Lower lobe of right lung (tissue), 2 donors: ENCODE measurements around the gene PITX3. TPM values are rescaled to one million over a fixed set of nuclear protein-coding genes. Genes with fewer than 3 reads are reported as not detected.

ENCODE experiments used
- ATAC-seq, 2 donors: fragments of 200-7000 bp; cut with Tn5 transposase; one replicate each; pipeline ENCODE4 v1.9.1; 2020 to 2022; ENCODE audit warnings: mild to moderate bottlenecking in 2 of 2, moderate library complexity in 2 of 2
- DNase-seq: peaks from one replicate; pipeline ENCODE4 v3.0.0-alpha.2; 2020
- H3K27ac ChIP-seq: fragments of 200-600 bp; one replicate; pipeline ENCODE4 v1.8.0; 2022
- H3K27me3 ChIP-seq: fragments of 200-600 bp; one replicate; pipeline ENCODE4 v1.8.0; 2022; ENCODE audit warnings: low read depth
- H3K36me3 ChIP-seq: fragments of 200-600 bp; one replicate; pipeline ENCODE4 v1.8.0; 2022; ENCODE audit warnings: mild to moderate bottlenecking
- H3K4me1 ChIP-seq: fragments of 200-600 bp; one replicate; pipeline ENCODE4 v1.8.0; 2022
- H3K4me3 ChIP-seq: fragments of 200-600 bp; one replicate; pipeline ENCODE4 v1.8.0; 2022; ENCODE audit warnings: mild to moderate bottlenecking
- H3K9me3 ChIP-seq: fragments of 200-600 bp; one replicate; pipeline ENCODE4 v1.8.0; 2022
- intact Hi-C: fragments of 100-400 bp; cut with DNase I; formaldehyde crosslinking; loops from one replicate; pipeline ENCODE4 v1.11.0; 2022
- total RNA-seq: library from RNA; stranded (reverse); fragmentation: NEBNext Ultra II Directional; extraction: Animal tissue kit (Norgen Biotek cat#: 25700); gene quantifications from one replicate; pipeline ENCODE4 v1.2.1, GENCODE V29; 2021
- TF ChIP-seq, protein P1 (sequence below): fragments of 200-600 bp; IDR thresholded peaks from one replicate; pipeline ENCODE4 v1.8.0; 2022; ENCODE audit warnings: antibody characterized with exemption, mild to moderate bottlenecking
- donor health status: DM: no; HTN: yes; CAD: no; lungs with severe emphysema.

The PITX3 gene
- total RNA-seq, 1 donor from 2014 or later: not detected

DNA sequence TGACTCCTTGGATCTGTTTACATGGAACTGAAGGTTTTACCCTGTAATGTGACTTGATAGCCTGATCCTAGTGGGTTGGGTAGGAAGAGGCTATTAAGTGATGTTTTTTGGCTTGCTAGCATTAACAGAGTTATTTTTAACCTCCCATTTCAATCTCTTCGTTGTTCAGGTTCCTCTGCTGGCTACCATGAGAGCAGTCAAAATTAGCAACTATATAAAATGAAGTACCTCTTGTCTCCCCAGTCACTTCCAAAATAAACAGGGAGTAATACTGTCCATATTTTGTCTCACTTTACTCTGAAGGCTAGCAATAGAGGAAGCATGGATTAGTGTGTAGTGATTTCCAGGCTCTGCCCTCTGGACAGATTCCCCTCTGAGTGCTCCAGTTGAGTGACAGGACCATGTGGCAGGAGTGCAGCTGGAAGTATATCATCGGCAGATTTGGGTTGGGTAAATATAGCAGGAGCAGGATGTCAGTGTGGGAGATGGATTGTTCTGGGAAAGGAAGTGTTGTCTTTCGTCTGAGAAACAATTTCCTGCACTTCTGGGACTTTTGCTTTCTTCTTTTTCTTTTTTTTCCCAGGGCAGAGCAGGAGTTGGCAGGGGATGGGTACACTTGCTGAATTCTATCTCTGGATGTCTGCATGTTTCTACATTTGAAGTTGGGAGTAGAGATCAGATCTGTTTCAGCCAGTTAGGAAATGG lies 39.2 kb upstream of the PITX3 start:
- ATAC-seq: peak; percentile 65 to 70
- Histone ChIP-seq H3K4me3 (peak overlapping the region; percentile 20), H3K36me3 (peaks cover 15% of the 10 kb centered on the region), H3K9me3 (no peaks in the 10 kb centered on the region), H3K27me3 (no peaks in the 10 kb centered on the region), H3K27ac (peak overlapping the region; percentile 39), H3K4me1 (peaks cover 38% of the 10 kb centered on the region)
- no peak for DNase-seq
- intact Hi-C loops: no loop called here
- TF ChIP-seq, protein P1, sequence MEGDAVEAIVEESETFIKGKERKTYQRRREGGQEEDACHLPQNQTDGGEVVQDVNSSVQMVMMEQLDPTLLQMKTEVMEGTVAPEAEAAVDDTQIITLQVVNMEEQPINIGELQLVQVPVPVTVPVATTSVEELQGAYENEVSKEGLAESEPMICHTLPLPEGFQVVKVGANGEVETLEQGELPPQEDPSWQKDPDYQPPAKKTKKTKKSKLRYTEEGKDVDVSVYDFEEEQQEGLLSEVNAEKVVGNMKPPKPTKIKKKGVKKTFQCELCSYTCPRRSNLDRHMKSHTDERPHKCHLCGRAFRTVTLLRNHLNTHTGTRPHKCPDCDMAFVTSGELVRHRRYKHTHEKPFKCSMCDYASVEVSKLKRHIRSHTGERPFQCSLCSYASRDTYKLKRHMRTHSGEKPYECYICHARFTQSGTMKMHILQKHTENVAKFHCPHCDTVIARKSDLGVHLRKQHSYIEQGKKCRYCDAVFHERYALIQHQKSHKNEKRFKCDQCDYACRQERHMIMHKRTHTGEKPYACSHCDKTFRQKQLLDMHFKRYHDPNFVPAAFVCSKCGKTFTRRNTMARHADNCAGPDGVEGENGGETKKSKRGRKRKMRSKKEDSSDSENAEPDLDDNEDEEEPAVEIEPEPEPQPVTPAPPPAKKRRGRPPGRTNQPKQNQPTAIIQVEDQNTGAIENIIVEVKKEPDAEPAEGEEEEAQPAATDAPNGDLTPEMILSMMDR: no peak

DNA sequence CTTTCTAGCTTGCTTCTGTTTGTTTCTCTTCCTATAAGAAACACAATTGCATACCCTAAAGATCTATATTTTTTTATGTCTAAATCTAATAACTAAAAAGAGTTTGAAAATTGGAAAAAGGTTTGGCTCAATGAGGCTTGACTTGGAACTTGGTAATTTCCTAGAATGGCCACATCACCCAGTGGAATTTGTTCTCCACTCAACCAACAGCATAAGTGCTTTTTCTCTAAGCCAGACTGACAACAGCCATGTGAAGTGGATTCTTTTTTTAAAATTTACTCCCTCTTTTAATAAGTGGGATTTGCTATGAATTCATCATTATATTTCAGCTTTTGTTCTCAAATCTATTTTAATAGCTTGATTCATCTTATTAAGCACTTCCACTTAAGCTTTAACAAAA lies 37.8 kb upstream of the PITX3 start:
- Histone ChIP-seq H3K9me3 (no peaks in the 10 kb centered on the region), H3K27ac (no peak overlapping the region), H3K36me3 (peaks cover 11% of the 10 kb centered on the region), H3K4me1 (peaks cover 39% of the 10 kb centered on the region), H3K27me3 (no peaks in the 10 kb centered on the region), H3K4me3 (no peak overlapping the region)
- intact Hi-C loops: no loop called here
- TF ChIP-seq, protein P1: no peak
- ATAC-seq (peak in 1 of 2 donors; percentile 75), DNase-seq (no peak)

DNA sequence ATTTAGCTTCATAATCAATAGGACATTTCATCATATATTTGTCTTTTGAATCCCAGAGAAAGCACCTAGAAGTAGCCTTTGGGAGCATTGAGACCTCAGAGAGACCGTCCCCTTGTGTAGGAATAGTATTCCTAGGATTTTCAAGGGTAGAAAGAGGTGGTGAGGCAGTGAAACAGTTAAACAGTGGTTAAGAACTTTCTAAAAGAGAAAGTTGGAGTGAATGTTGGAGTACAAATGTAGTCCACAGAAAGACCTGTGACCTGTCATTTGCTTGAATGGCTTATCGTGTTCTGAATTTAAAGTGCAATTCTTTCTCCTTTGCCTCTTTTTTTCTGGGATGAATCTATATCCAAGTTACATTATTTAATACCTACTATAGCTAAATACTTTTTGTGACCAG lies 34.0 kb upstream of the PITX3 start:
- no peaks in the 10 kb centered on the region for H3K27me3 ChIP-seq
- TF ChIP-seq, protein P1: no peak
- DNase-seq (no peak), ATAC-seq (no peak)
- no peak overlapping the region for H3K27ac ChIP-seq
- intact Hi-C loops: no loop called here
- peaks cover 11% of the 10 kb centered on the region for H3K36me3 ChIP-seq
- peaks cover 23% of the 10 kb centered on the region for H3K4me1 ChIP-seq
- no peaks in the 10 kb centered on the region for H3K9me3 ChIP-seq
- no peak overlapping the region for H3K4me3 ChIP-seq

DNA sequence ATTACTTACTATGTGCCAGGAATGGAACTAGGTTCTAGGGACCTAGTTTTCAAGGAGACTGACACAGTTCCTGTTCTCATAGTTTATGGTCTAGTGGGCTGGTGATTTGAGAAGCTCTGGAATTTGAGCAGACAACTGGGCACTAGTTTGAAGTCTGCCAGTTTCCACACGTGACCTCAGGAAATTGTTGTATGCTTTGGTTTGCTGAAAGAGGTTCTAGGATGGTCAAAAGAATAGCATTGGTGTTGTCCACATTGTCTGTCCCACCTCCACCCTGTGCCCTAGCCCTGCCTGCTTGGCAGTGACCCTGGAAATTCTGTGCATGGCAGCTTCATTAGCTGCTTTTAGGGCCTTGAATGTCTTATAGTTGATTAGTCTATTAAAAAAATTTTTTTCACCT lies 32.8 kb upstream of the PITX3 start:
- Histone ChIP-seq H3K27ac (no peak overlapping the region), H3K9me3 (no peaks in the 10 kb centered on the region), H3K27me3 (no peaks in the 10 kb centered on the region), H3K4me1 (peaks cover 18% of the 10 kb centered on the region), H3K36me3 (peaks cover 11% of the 10 kb centered on the region), H3K4me3 (no peak overlapping the region)
- TF ChIP-seq, protein P1: no peak
- DNase-seq (no peak), ATAC-seq (no peak)
- intact Hi-C loops: no loop called here

DNA sequence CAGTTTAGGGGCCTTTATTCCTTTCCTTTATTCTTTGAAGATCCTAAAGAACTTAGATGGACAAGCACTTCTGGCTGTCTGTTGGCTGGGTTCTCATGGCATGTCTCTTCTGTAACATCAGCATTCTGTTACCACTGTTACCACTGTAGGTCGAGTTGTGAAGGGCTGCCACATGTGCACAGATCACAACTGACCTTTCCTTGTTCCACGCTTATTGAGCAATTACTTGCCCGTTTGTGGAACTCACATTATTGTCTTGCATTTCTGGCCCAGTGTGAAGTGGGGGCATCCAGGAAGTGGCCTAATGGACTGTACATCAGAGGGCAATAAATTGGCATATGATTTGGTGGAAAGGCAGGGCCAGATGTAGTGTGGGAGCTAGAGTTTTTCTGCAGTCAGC lies 27.7 kb upstream of the PITX3 start:
- H3K27me3 ChIP-seq: no peaks in the 10 kb centered on the region
- H3K27ac ChIP-seq: no peak overlapping the region
- H3K9me3 ChIP-seq: no peaks in the 10 kb centered on the region
- ATAC-seq: peak in 1 of 2 donors; percentile 45
- intact Hi-C loops: no loop called here
- TF ChIP-seq, protein P1: no peak
- H3K4me1 ChIP-seq: peaks cover 44% of the 10 kb centered on the region
- no peak for DNase-seq
- no peak overlapping the region for H3K4me3 ChIP-seq
- H3K36me3 ChIP-seq: no peaks in the 10 kb centered on the region
